ENCODE results near the gene EPYC. TPM values are rescaled to one million over a fixed set of nuclear protein-coding genes. Genes with fewer than 3 reads are reported as not detected.

EPYC gene, protein sequence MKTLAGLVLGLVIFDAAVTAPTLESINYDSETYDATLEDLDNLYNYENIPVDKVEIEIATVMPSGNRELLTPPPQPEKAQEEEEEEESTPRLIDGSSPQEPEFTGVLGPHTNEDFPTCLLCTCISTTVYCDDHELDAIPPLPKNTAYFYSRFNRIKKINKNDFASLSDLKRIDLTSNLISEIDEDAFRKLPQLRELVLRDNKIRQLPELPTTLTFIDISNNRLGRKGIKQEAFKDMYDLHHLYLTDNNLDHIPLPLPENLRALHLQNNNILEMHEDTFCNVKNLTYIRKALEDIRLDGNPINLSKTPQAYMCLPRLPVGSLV
- total RNA-seq, result not detected in 3 replicates
- long read RNA-seq, result 0 reads

DNA sequence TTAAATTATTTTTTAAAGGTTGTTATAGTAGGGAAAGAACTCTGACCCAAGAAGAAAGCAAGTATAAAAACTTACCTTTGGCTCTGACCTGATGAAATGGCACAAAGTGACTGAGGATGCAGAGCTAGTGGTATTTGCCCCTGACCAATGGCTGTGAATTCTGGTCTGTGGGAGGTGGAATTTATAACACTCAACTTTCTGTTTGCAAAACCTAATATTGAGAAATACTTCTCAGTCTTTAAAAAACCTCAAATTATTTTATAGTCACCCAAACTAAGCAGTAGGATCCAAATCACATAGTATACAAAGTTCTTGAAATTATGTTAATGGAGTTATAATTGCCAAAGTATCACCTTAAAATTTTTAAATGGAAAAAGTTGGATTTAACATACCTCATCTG is at the start of gene EPYC:
EPYC (minus strand) TSS at position 101 of the 400 bp plus-strand sequence. CDS start 2,407 bp downstream, outside the sequence.
- H3K9me3 Mint-ChIP-seq (ENCODE audit: low read depth), result peaks cover 2% of the 10 kb centered on the region
- H3K27me3 Mint-ChIP-seq (ENCODE audit: low read depth), result no peaks in the 10 kb centered on the region
- no peak within 1 kb of the TSS for H3K27ac Mint-ChIP-seq (ENCODE audit: unreplicated experiment)
- no peak within 1 kb of the TSS for H3K4me3 Mint-ChIP-seq (ENCODE audit: unreplicated experiment)
- H3K36me3 Mint-ChIP-seq (ENCODE audit: low read depth), result no peaks in the 10 kb centered on the region
- H3K4me1 Mint-ChIP-seq (ENCODE audit: low read depth), result peaks cover 7% of the 10 kb centered on the region
- DNase-seq (ENCODE audit: low spot score), result no peak
- TF ChIP-seq, protein P1, sequence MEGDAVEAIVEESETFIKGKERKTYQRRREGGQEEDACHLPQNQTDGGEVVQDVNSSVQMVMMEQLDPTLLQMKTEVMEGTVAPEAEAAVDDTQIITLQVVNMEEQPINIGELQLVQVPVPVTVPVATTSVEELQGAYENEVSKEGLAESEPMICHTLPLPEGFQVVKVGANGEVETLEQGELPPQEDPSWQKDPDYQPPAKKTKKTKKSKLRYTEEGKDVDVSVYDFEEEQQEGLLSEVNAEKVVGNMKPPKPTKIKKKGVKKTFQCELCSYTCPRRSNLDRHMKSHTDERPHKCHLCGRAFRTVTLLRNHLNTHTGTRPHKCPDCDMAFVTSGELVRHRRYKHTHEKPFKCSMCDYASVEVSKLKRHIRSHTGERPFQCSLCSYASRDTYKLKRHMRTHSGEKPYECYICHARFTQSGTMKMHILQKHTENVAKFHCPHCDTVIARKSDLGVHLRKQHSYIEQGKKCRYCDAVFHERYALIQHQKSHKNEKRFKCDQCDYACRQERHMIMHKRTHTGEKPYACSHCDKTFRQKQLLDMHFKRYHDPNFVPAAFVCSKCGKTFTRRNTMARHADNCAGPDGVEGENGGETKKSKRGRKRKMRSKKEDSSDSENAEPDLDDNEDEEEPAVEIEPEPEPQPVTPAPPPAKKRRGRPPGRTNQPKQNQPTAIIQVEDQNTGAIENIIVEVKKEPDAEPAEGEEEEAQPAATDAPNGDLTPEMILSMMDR (IDR thresholded peaks at IDR 0.05), result no peak

DNA sequence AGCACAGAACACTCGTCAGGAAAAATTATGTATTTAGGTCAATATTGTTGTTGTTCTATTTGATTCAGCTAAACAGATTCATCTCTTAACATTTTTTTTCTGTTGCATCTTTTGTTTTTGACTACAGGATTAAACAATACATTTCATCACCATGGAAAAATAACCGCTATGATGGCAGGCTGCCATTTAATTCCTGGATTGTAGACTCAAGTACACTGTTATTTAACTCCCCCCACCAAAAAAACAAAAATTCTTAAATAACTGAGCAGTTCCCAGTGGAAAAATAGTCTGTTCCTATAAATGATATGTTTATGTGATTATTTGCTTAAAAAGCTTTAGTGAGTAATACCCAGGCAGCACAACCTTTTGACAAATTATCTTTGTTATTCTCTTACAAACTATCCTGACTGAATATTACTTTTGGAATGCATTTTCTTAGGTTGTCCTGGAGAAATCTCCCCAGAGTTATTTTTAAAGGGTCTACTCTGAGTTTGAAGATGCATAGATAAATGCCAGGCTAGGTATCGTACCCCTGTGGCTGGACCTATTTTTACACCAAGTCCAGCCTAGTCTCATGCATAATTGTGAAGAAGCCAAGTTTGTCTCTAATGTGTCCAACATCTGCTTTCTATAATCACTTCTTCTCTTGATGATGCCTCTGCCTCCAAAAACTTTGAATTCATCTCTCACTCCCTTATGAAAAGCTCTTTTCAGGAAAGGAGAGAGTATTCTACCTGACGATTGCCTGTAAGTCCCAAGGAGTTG is 49.4 kb upstream of the EPYC start:
- H3K27me3 Mint-ChIP-seq (ENCODE audit: low read depth), result no peaks in the 10 kb centered on the region
- no peak overlapping the region for H3K4me3 Mint-ChIP-seq (ENCODE audit: unreplicated experiment)
- peaks cover 10% of the 10 kb centered on the region for H3K4me1 Mint-ChIP-seq (ENCODE audit: low read depth)
- TF ChIP-seq, protein P1 (IDR thresholded peaks at IDR 0.05), result no peak
- H3K36me3 Mint-ChIP-seq (ENCODE audit: low read depth), result no peaks in the 10 kb centered on the region
- H3K27ac Mint-ChIP-seq (ENCODE audit: unreplicated experiment), result peak overlapping the region; percentile 3
- no peak for DNase-seq (ENCODE audit: low spot score)
- no peaks in the 10 kb centered on the region for H3K9me3 Mint-ChIP-seq (ENCODE audit: low read depth)

DNA sequence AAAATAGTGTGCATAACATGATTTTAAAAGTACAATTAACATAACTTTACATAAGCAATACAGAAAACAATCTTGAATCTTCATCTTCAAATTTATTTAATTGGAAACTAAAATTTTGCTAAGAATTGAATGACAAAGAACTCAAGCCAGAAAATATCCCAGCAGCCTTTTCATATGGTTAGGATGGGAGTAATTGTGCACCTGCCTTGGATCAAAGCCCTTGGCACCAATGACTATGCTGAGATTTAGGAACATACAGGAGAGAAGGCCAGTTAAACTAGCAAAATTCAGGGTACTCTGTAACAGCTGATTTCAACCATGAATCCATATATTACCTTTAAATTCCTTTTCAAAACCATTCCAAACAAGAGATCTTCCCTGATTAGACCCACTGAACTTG is 47.3 kb upstream of the EPYC start:
- H3K27ac Mint-ChIP-seq (ENCODE audit: unreplicated experiment), result no peak overlapping the region
- no peaks in the 10 kb centered on the region for H3K9me3 Mint-ChIP-seq (ENCODE audit: low read depth)
- no peak overlapping the region for H3K4me3 Mint-ChIP-seq (ENCODE audit: unreplicated experiment)
- H3K27me3 Mint-ChIP-seq (ENCODE audit: low read depth), result no peaks in the 10 kb centered on the region
- no peak for DNase-seq (ENCODE audit: low spot score)
- H3K4me1 Mint-ChIP-seq (ENCODE audit: low read depth), result peaks cover 10% of the 10 kb centered on the region
- H3K36me3 Mint-ChIP-seq (ENCODE audit: low read depth), result no peaks in the 10 kb centered on the region
- TF ChIP-seq, protein P1 (IDR thresholded peaks at IDR 0.05), result no peak

DNA sequence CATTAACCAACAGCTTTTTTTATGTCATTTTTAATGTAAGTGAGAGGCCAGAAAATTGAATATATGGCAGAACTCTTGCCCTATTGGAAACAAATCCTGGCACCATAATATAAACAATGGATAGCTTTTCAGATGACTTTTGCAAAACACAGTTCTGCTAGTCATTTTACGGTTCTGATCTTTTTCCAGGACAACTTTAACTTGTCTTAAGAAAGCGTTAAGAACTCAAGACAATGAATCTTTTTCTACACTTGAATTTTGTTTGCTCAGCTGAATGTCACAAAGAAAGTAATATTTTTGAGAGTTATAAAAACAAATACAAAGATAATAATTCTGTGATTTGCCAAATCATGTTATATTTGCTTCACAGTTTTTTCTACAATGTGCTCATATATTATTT is 39.8 kb upstream of the EPYC start:
- Mint-ChIP-seq H3K4me1 (ENCODE audit: low read depth) (peaks cover 5% of the 10 kb centered on the region), H3K27ac (ENCODE audit: unreplicated experiment) (no peak overlapping the region), H3K9me3 (ENCODE audit: low read depth) (no peaks in the 10 kb centered on the region), H3K4me3 (ENCODE audit: unreplicated experiment) (no peak overlapping the region), H3K27me3 (ENCODE audit: low read depth) (no peaks in the 10 kb centered on the region), H3K36me3 (ENCODE audit: low read depth) (no peaks in the 10 kb centered on the region)
- TF ChIP-seq, protein P1 (IDR thresholded peaks at IDR 0.05), result no peak
- no peak for DNase-seq (ENCODE audit: low spot score)

DNA sequence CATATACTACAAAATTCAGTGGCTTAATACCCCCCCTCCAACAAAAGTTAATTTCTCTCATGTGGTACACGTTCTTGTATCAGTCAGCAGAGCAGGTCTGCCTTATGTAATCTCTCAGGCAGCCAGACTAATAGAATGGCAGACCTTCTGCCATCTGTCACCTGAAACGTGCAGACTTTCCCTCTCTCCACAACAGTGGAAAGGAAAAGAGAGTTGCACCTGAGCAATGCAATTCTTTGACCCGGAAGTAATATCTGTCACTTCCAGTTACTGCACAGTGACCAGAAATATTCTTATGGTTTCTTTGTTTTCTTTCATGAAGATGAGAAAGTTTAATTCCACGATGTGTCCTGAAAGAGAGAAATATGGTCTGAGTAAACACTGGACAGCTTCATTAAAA is 38.6 kb upstream of the EPYC start:
- TF ChIP-seq, protein P1 (IDR thresholded peaks at IDR 0.05), result no peak
- Mint-ChIP-seq H3K27me3 (ENCODE audit: low read depth) (no peaks in the 10 kb centered on the region), H3K9me3 (ENCODE audit: low read depth) (no peaks in the 10 kb centered on the region), H3K4me3 (ENCODE audit: unreplicated experiment) (no peak overlapping the region), H3K36me3 (ENCODE audit: low read depth) (no peaks in the 10 kb centered on the region), H3K27ac (ENCODE audit: unreplicated experiment) (no peak overlapping the region), H3K4me1 (ENCODE audit: low read depth) (peaks cover 5% of the 10 kb centered on the region)
- no peak for DNase-seq (ENCODE audit: low spot score)
